CD4-positive, alpha-beta T cell (primary cell): ENCODE data around the gene CTCFL. TPM values are rescaled to one million over a fixed set of nuclear protein-coding genes. Genes with fewer than 3 reads are reported as not detected.

Experiments
- ATAC-seq: fragments of 200-7000 bp; cut with Tn5 transposase; one replicate; pipeline ENCODE4 v1.10.0; 2022; ENCODE audit warnings: mild to moderate bottlenecking; ENCODE audit not compliant: poor library complexity
- CTCF ChIA-PET: fragments of 350-600 bp; sonication (Branson Sonifier 250); formaldehyde crosslinking; loops from one replicate; lab custom pipeline; 2021; ENCODE audit warnings: antibody characterized with exemption, inconsistent platforms; lab: Charles Lee
- POLR2A ChIA-PET: fragments of 350-600 bp; sonication (Branson Sonifier 250); formaldehyde crosslinking; loops from one replicate; lab custom pipeline; 2021; ENCODE audit warnings: antibody characterized with exemption, inconsistent platforms; lab: Charles Lee
- DNase-seq, 14 experiments: peaks; one replicate each; pipeline ENCODE4 v3.0.0-alpha.2; 2013 to 2020; ENCODE audit warnings: mixed read lengths in 2 of 14
- H3K27ac ChIP-seq, 2 donors: one replicate each; pipeline versions ENCODE4 v1.5.1 to v1.7.0; 2013; ENCODE audit warnings: low read length in 2 of 2, low read depth in 1 of 2, mild to moderate bottlenecking in 1 of 2
- H3K27me3 ChIP-seq, 2 experiments: 1 replicate in 1 of 2; 2 replicates in 1 of 2; pipeline versions ENCODE4 v1.6.1 to v1.7.0; 2013; ENCODE audit warnings: low read length in 2 of 2, control low read depth in 1 of 2, mild to moderate bottlenecking in 1 of 2, moderate library complexity in 1 of 2; ENCODE audit not compliant: insufficient read depth in 2 of 2, control insufficient read depth in 1 of 2
- H3K36me3 ChIP-seq: one replicate; pipeline ENCODE4 v1.6.1; 2013; ENCODE audit warnings: low read length, control low read depth; ENCODE audit not compliant: insufficient read depth
- H3K4me1 ChIP-seq: one replicate; pipeline ENCODE4 v1.6.1; 2013; ENCODE audit warnings: low read length, control low read depth; ENCODE audit not compliant: insufficient read depth
- H3K4me3 ChIP-seq: one replicate; pipeline ENCODE4 v1.5.1; 2013; ENCODE audit warnings: mild to moderate bottlenecking, low read length, moderate library complexity
- H3K9me3 ChIP-seq, 2 experiments: 1 replicate in 1 of 2; 2 replicates in 1 of 2; pipeline versions ENCODE4 v1.6.1 to v1.7.0; 2013; ENCODE audit warnings: low read length in 2 of 2, mild to moderate bottlenecking in 2 of 2, control low read depth in 1 of 2, moderate library complexity in 1 of 2; ENCODE audit not compliant: control insufficient read depth in 1 of 2, insufficient read depth in 1 of 2
- H3K27ac Mint-ChIP-seq: one replicate; pipeline ENCODE4 v1.8.0; 2020; ENCODE audit warnings: mixed read lengths
- H3K27me3 Mint-ChIP-seq: one replicate; pipeline ENCODE4 v1.8.0; 2021; ENCODE audit warnings: mixed read lengths
- H3K36me3 Mint-ChIP-seq: one replicate; pipeline ENCODE4 v1.8.0; 2021; ENCODE audit warnings: low read depth, mixed read lengths
- H3K4me1 Mint-ChIP-seq: one replicate; pipeline ENCODE4 v1.8.0; 2021; ENCODE audit warnings: low read depth, mixed read lengths
- H3K4me3 Mint-ChIP-seq: one replicate; pipeline ENCODE4 v1.8.0; 2020; ENCODE audit warnings: mild to moderate bottlenecking, mixed read lengths
- H3K9me3 Mint-ChIP-seq: one replicate; pipeline ENCODE4 v1.8.0; 2020; ENCODE audit warnings: mixed read lengths
- intact Hi-C, 2 experiments: fragments of 100-400 bp; cut with DNase I in 1 of 2; cut with micrococcal nuclease in 1 of 2; formaldehyde crosslinking; loops; one replicate each; pipeline versions ENCODE4 v1.15.1 to v1.9.0; 2023 to 2025; cut with DNase I, micrococcal nuclease
- total RNA-seq, 174 experiments: library from RNA in 2 of 174; stranded (reverse) in 2 of 174; gene quantifications; one replicate each; pipeline ENCODE4 v1.2.3 and lab custom pipeline; 2021 to 2026
- TF ChIP-seq, protein P1 (sequence below): fragments of 200-600 bp; IDR thresholded peaks from one replicate; pipeline ENCODE4 v1.8.0; 2022; ENCODE audit warnings: antibody characterized with exemption, mild to moderate bottlenecking

CTCFL gene
- total RNA-seq, 2 experiments from 2014 or later, result not detected

DNA sequence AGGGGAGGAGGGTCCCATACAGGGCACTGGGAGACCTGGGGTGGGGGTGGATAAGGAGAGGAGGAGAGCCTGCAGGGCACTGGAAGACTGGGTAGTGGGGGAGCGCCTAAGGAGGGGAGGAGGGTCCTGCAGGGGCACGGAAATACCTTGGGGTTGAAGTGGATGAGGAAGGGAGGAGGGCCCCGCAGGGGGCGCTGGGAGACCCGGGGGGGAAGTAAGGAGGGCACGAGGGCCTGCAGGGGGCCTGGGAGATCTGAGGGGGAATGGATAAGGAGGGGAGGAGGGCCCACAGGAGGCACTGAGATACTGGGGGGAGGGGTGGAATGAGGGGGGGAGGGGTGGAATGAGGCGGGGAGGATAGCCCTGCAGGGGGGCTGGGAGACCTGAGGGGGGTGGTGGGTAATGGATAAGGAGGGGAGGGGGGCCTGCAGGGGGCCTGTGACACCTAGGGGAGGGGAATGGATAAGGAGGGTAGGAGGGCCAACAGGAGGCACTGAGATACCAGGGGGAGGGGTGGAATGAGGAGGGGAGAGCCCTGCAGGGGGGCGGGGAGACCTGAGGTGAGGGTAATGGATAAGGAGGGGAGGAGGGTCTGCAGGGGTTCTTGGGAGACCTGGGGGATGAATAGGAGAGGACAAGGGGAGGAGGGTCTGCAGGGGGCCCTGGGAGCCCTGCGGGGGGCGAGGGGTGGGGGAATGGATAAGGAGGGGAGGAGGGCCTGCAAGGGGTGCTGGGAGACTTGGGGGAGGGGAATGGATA lies 567 bp upstream of the CTCFL start:
- ChIA-PET POLR2A (no interaction called here), CTCF (no interaction called here)
- Histone ChIP-seq H3K4me3 (no peak overlapping the region), H3K27ac (no peak overlapping the region), H3K4me1 (peaks cover 4% of the 10 kb centered on the region), H3K36me3 (no peaks in the 10 kb centered on the region), H3K9me3 (peaks cover 0 to 5% of the 10 kb centered on the region in 2 experiments), H3K27me3 (no peaks in the 10 kb centered on the region)
- no peak overlapping the region for H3K27ac Mint-ChIP-seq
- no peak for ATAC-seq
- H3K4me3 Mint-ChIP-seq, result no peak overlapping the region
- DNase-seq, result no peak
- H3K4me1 Mint-ChIP-seq, result no peaks in the 10 kb centered on the region
- intact Hi-C loops, result no loop called here
- TF ChIP-seq, protein P1, sequence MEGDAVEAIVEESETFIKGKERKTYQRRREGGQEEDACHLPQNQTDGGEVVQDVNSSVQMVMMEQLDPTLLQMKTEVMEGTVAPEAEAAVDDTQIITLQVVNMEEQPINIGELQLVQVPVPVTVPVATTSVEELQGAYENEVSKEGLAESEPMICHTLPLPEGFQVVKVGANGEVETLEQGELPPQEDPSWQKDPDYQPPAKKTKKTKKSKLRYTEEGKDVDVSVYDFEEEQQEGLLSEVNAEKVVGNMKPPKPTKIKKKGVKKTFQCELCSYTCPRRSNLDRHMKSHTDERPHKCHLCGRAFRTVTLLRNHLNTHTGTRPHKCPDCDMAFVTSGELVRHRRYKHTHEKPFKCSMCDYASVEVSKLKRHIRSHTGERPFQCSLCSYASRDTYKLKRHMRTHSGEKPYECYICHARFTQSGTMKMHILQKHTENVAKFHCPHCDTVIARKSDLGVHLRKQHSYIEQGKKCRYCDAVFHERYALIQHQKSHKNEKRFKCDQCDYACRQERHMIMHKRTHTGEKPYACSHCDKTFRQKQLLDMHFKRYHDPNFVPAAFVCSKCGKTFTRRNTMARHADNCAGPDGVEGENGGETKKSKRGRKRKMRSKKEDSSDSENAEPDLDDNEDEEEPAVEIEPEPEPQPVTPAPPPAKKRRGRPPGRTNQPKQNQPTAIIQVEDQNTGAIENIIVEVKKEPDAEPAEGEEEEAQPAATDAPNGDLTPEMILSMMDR, result no peak
- H3K9me3 Mint-ChIP-seq, result no peaks in the 10 kb centered on the region
- no peaks in the 10 kb centered on the region for H3K27me3 Mint-ChIP-seq
- no peaks in the 10 kb centered on the region for H3K36me3 Mint-ChIP-seq

GRCh38 chr20:57523782-57524181 lies 1.2 kb downstream of the CTCFL start:
- DNase-seq (no peak), ATAC-seq (no peak)
- no peak overlapping the region for H3K27ac Mint-ChIP-seq

GRCh38 chr20:57522380-57523140 lies 2.4 kb downstream of the CTCFL start:
- no peak overlapping the region for H3K27ac ChIP-seq
- Mint-ChIP-seq H3K36me3 (no peaks in the 10 kb centered on the region), H3K4me1 (no peaks in the 10 kb centered on the region), H3K9me3 (no peaks in the 10 kb centered on the region), H3K4me3 (no peak overlapping the region), H3K27ac (no peak overlapping the region), H3K27me3 (no peaks in the 10 kb centered on the region)
- intact Hi-C loops, result no loop called here
- peaks cover 4% of the 10 kb centered on the region for H3K4me1 ChIP-seq
- ChIA-PET POLR2A (no interaction called here), CTCF (interaction anchor here (0.7 kb wide), 1 partner anchor 72 kb away, joined by 3 read pairs; no protein-coding TSS in a partner anchor)
- H3K4me3 ChIP-seq, result no peak overlapping the region
- TF ChIP-seq, protein P1, result no peak
- H3K9me3 ChIP-seq, result peaks cover 0 to 5% of the 10 kb centered on the region in 2 experiments
- no peaks in the 10 kb centered on the region for H3K36me3 ChIP-seq
- DNase-seq (no peak), ATAC-seq (no peak)
- no peaks in the 10 kb centered on the region for H3K27me3 ChIP-seq

More at GRCh38 chr20:57523782-57524181, 1.2 kb downstream of the CTCFL start:
- Mint-ChIP-seq H3K4me3 (no peak overlapping the region), H3K9me3 (no peaks in the 10 kb centered on the region), H3K27me3 (no peaks in the 10 kb centered on the region), H3K4me1 (no peaks in the 10 kb centered on the region), H3K36me3 (no peaks in the 10 kb centered on the region)
- H3K9me3 ChIP-seq, result peaks cover 0 to 5% of the 10 kb centered on the region in 2 experiments
- POLR2A ChIA-PET, result no interaction called here
- intact Hi-C loops, result no loop called here
- peaks cover 4% of the 10 kb centered on the region for H3K4me1 ChIP-seq
- no peaks in the 10 kb centered on the region for H3K36me3 ChIP-seq
- no peaks in the 10 kb centered on the region for H3K27me3 ChIP-seq
- TF ChIP-seq, protein P1, result no peak
- no peak overlapping the region for H3K27ac ChIP-seq
- CTCF ChIA-PET, result no interaction called here
- H3K4me3 ChIP-seq, result no peak overlapping the region
